HL-60 (cell line): Measurements from ENCODE around the gene TRAF3IP1.

Source experiments
- GABPA ChIP-seq: IDR thresholded peaks from 2 replicates; pipeline ENCODE4 v1.6.1; 2012; ENCODE audit warnings: low read depth
- POLR2AphosphoS5 ChIP-seq: IDR thresholded peaks from 2 replicates; pipeline ENCODE4 v1.6.1; 2012; ENCODE audit warnings: low read depth
- SPI1 ChIP-seq: IDR thresholded peaks from 2 replicates; pipeline ENCODE4 v1.6.1; 2012; ENCODE audit warnings: low read depth, mild to moderate bottlenecking, borderline replicate concordance
- TF ChIP-seq, protein P1 (sequence below): IDR thresholded peaks from one replicate; pipeline ENCODE4 v1.5.1; 2011; ENCODE audit warnings: low read length, control low read depth, inconsistent platforms; ENCODE audit not compliant: insufficient read depth

DNA sequence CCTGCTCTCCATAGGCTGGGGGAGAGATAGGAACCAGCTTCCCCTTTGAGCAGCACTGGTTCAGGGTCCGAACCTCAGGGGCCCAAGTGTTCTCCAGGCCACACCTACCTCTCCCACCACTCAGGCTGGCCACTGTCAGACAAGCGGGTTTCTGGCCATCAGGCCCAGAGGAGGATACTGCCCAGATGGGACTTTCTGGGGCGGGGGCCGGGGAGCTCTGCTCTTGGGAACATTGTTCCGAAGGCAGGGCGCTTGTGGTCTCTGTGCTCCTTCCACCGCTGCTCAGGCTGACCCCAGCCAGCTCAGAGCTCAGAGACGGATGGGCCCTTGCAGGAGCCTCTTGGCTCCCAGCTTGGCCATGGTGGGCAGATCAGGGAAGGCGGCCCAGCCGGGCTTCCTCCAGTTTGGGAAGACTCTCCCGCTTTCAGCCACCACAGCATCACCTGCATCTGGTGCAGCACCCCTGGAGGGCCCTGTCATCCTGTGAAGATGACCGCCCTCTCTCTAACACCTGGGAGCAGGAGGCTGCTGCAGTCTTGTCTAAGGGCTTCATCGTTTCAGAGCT lies 5.2 kb upstream of the TRAF3IP1 start:
- no peak for TF ChIP-seq GABPA
- TF ChIP-seq, protein P1, sequence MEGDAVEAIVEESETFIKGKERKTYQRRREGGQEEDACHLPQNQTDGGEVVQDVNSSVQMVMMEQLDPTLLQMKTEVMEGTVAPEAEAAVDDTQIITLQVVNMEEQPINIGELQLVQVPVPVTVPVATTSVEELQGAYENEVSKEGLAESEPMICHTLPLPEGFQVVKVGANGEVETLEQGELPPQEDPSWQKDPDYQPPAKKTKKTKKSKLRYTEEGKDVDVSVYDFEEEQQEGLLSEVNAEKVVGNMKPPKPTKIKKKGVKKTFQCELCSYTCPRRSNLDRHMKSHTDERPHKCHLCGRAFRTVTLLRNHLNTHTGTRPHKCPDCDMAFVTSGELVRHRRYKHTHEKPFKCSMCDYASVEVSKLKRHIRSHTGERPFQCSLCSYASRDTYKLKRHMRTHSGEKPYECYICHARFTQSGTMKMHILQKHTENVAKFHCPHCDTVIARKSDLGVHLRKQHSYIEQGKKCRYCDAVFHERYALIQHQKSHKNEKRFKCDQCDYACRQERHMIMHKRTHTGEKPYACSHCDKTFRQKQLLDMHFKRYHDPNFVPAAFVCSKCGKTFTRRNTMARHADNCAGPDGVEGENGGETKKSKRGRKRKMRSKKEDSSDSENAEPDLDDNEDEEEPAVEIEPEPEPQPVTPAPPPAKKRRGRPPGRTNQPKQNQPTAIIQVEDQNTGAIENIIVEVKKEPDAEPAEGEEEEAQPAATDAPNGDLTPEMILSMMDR = no peak
- no peak for TF ChIP-seq POLR2AphosphoS5
- no peak for TF ChIP-seq SPI1
